Fibroblast of gingiva (primary cell): Measurements from ENCODE around the gene TRMT1.

ENCODE experiments used
- DNase-seq: peaks from one replicate; pipeline ENCODE4 v3.0.0-alpha.2; 2011; ENCODE audit warnings: low read depth

TRMT1 gene

GRCh38 chr19:13070425-13071140, 46.0 kb downstream of the TRMT1 start:
- DNase-seq, result no peak

- no peak for DNase-seq
These were observed 46.9 kb downstream of the TRMT1 start for GRCh38 chr19:13069415-13070359.

- no peak for DNase-seq
These were observed 48.3 kb downstream of the TRMT1 start for GRCh38 chr19:13068085-13068846.

GRCh38 chr19:13066933-13067807, 49.4 kb downstream of the TRMT1 start:
- no peak for DNase-seq

- DNase-seq, result no peak
These were observed 50.3 kb downstream of the TRMT1 start for GRCh38 chr19:13066226-13066625.

- DNase-seq, result no peak
These were observed 52.4 kb downstream of the TRMT1 start for GRCh38 chr19:13064092-13064489.

- DNase-seq, result peak; percentile 47
These were observed 53.0 kb downstream of the TRMT1 start for GRCh38 chr19:13063461-13064091.

GRCh38 chr19:13062317-13062716, 54.2 kb downstream of the TRMT1 start:
- DNase-seq, result no peak

GRCh38 chr19:13060964-13061927, 55.3 kb downstream of the TRMT1 start:
- peak; percentile 63 for DNase-seq

GRCh38 chr19:13060233-13060963, 56.1 kb downstream of the TRMT1 start:
- DNase-seq, result no peak

GRCh38 chr19:13058951-13059660, 57.4 kb downstream of the TRMT1 start:
- peak; percentile 46 for DNase-seq

GRCh38 chr19:13057744-13058143, 58.8 kb downstream of the TRMT1 start:
- DNase-seq, result no peak

GRCh38 chr19:13057147-13057572, 59.4 kb downstream of the TRMT1 start:
- DNase-seq, result no peak

- DNase-seq, result peak; percentile 74
These were observed 60.4 kb downstream of the TRMT1 start for GRCh38 chr19:13056052-13056660.

- peak; percentile 97 for DNase-seq
These were observed 61.1 kb downstream of the TRMT1 start for GRCh38 chr19:13055213-13056051.
